SK-N-MC (cell line): ENCODE results near the gene EFCAB6.

ENCODE experiments used
- DNase-seq: peaks from one replicate; pipeline ENCODE4 v3.0.0-alpha.2; 2011; ENCODE audit warnings: low read depth, low spot score
- H3K27ac ChIP-seq: fragments of 200-600 bp; sonication (generic); 2 replicates; pipeline ENCODE4 v1.5.1; 2016; ENCODE audit warnings: mixed run types
- H3K36me3 ChIP-seq: fragments of 200-600 bp; sonication (generic); 2 replicates; pipeline ENCODE4 v1.6.1; 2017; ENCODE audit warnings: antibody characterized with exemption, low read length, mixed read lengths; ENCODE audit not compliant: insufficient read depth
- H3K4me3 ChIP-seq: fragments of 200-600 bp; sonication (generic); 2 replicates; pipeline ENCODE4 v1.5.1; 2016
- H3K9ac ChIP-seq: fragments of 200-600 bp; sonication (generic); 2 replicates; pipeline ENCODE4 v1.8.0; 2017; ENCODE audit warnings: mixed run types, mixed read lengths; ENCODE audit not compliant: insufficient read length
- H3K9me3 ChIP-seq: fragments of 200-600 bp; sonication (generic); 2 replicates; pipeline ENCODE4 v1.6.1; 2017; ENCODE audit warnings: low read depth, mild to moderate bottlenecking, antibody characterized with exemption, low read length, moderate library complexity, mixed read lengths
- EZH2 ChIP-seq: fragments of 200-600 bp; sonication (generic); IDR thresholded peaks from one replicate; pipeline ENCODE4 v1.6.1; 2017; ENCODE audit warnings: antibody characterized with exemption
- FOXP2 ChIP-seq: optimal IDR thresholded peaks from 2 replicates; pipeline ENCODE3; 2011; ENCODE audit warnings: mild to moderate bottlenecking, moderate library complexity; ENCODE audit not compliant: insufficient read depth; ENCODE audit errors: extremely low read length, control extremely low read depth
- POLR2AphosphoS5 ChIP-seq: IDR thresholded peaks from 2 replicates; pipeline ENCODE4 v1.6.1; 2012; ENCODE audit warnings: mild to moderate bottlenecking, low read depth, low read length, borderline replicate concordance

Gene EFCAB6

GRCh38 chr22:43569111-43569510 is 243.0 kb downstream of the EFCAB6 start:
- Histone ChIP-seq H3K4me3 (no peak overlapping the region), H3K9me3 (no peaks in the 10 kb centered on the region), H3K36me3 (no peaks in the 10 kb centered on the region), H3K9ac (no peak overlapping the region), H3K27ac (no peak overlapping the region)
- DNase-seq: no peak
- TF ChIP-seq FOXP2: no peak
- TF ChIP-seq EZH2: no peak

DNA sequence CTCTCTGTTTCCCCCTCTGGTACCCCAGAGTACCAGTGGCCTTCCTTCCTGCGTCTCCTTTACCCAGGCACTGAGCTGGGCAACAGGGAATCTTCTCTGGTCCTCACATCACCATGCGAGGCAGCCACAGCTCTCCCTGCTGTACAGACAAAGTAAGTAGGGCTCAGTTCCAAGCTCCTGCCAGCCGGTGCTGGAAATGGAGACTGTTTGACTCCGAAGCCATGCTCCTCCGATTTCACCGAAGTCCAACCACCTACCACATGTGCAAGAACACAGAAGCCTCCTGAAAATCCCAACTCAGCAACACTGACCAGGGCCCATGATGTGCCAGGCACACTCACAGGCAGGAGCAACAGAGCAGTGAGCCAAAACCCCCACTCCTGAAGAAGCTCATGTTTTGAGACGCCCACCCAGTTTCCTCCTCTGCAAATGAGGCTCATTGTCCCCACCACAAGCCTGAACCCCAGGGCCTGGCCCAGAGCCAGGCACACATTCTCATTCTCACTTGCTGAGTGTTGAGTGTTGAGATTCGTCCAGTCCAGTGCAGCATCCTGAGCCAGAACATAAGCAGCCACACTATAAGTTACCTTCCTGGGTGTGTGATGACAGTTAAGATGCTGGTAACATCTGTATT is 244.3 kb downstream of the EFCAB6 start:
- Histone ChIP-seq H3K4me3 (no peak overlapping the region), H3K9me3 (no peaks in the 10 kb centered on the region), H3K9ac (no peak overlapping the region), H3K27ac (no peak overlapping the region), H3K36me3 (no peaks in the 10 kb centered on the region)
- no peak for TF ChIP-seq POLR2AphosphoS5
- TF ChIP-seq FOXP2: no peak
- TF ChIP-seq EZH2: no peak
- no peak for DNase-seq

DNA sequence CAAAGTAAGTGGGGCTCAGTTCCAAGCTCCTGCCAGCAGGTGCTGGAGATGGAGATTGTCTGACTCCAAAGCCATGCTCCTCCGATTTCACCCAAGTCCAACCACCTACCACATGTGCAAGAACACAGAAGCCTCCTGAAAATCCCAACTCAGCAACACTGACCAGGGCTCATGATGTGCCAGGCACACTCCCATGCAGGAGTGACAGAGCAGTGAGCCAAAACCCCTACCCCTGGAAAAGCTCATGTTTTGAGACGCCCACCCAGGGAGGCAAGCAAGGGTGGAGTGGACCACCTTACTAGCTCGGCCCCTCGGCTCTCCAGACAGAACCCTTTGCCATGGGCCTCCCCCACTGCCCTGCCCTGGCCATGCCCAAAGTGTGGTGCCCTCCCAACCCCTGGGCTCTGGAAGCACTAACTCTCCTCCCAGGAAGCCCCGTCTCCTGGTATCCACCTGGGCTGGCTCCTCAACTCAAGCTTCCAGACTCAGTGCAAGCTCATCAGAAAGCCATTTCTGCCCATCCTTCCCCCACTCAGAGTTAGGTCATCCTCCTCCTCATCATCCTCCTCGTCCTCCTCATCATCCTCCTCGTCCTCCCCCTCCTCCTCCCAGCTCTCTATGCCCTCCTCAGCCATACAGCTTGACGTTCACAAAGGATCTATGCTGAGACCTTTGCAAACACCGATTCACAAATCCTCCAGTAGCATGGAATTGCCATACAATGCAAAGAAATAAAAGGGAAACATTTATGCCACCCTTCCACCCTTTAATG is 245.4 kb downstream of the EFCAB6 start:
- Histone ChIP-seq H3K36me3 (no peaks in the 10 kb centered on the region), H3K9me3 (no peaks in the 10 kb centered on the region), H3K27ac (no peak overlapping the region), H3K9ac (no peak overlapping the region), H3K4me3 (no peak overlapping the region)
- no peak for DNase-seq
- TF ChIP-seq EZH2 (no peak), POLR2AphosphoS5 (no peak), FOXP2 (no peak)

DNA sequence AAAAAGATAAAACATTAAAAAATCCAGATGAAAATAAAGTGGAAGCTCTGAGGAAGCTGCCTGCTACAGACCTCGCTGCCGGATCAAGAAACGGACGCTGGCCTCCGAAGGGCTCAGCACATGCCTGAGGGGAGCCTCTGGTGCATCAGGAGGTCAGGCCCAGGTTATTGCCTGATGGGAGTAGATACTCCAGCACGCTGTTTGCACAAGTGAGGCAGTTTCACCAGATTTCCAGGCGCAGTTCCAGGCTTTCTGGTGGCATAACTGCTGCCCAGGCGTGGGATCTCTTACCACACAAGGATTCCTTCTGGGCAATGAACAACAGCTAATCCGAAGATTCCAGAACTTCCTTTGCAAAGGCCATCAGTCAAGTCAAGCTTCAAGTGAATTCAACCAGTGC is 246.1 kb downstream of the EFCAB6 start:
- Histone ChIP-seq H3K27ac (no peak overlapping the region), H3K9ac (no peak overlapping the region), H3K4me3 (no peak overlapping the region), H3K9me3 (no peaks in the 10 kb centered on the region), H3K36me3 (no peaks in the 10 kb centered on the region)
- TF ChIP-seq EZH2 (no peak), FOXP2 (no peak), POLR2AphosphoS5 (no peak)
- no peak for DNase-seq

DNA sequence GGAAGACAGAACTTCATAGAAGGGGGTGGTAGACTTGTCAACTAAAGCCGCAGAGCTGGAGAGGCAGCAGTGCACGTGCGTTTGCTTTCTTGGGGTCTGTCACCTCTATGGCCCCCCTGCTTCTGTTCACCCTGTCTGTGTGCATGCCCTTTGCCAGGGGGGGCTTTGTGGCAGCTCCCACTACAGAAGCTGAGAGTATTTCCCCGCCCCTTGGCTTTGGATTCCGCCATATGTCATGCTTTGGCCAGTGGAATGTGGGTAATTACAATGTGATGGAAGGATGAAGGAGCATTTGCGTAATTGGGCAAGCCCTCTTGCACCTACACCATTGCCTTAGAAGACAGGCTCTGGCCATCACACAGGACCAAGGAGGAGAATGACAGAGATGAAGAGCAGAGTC is 247.2 kb downstream of the EFCAB6 start:
- Histone ChIP-seq H3K9me3 (no peaks in the 10 kb centered on the region), H3K36me3 (no peaks in the 10 kb centered on the region), H3K4me3 (no peak overlapping the region), H3K9ac (no peak overlapping the region), H3K27ac (no peak overlapping the region)
- no peak for DNase-seq
- TF ChIP-seq EZH2 (no peak), POLR2AphosphoS5 (no peak), FOXP2 (no peak)

DNA sequence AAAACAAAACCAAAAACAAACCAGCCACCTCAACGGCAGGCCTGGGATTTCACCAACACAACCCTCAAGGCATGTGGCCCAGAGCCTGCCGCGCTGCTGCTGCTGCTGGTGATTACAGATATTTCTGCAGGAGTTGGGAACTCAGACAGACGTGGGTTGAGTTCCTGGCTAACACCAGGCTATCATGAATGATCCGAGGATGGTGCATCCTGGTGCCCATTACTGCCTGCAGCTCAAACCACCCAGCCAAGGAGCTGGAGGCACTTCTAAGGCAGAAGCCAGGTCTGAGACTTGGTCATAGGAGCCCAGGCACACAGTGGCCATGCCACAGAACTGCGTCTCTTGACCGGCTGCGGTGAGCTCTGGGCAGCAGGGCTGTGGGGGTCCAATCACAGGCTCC is 248.5 kb downstream of the EFCAB6 start:
- no peaks in the 10 kb centered on the region for H3K36me3 ChIP-seq
- DNase-seq: no peak
- no peak overlapping the region for H3K4me3 ChIP-seq
- no peak overlapping the region for H3K27ac ChIP-seq
- H3K9ac ChIP-seq: no peak overlapping the region
- H3K9me3 ChIP-seq: no peaks in the 10 kb centered on the region
- TF ChIP-seq POLR2AphosphoS5 (no peak), EZH2 (no peak), FOXP2 (no peak)

DNA sequence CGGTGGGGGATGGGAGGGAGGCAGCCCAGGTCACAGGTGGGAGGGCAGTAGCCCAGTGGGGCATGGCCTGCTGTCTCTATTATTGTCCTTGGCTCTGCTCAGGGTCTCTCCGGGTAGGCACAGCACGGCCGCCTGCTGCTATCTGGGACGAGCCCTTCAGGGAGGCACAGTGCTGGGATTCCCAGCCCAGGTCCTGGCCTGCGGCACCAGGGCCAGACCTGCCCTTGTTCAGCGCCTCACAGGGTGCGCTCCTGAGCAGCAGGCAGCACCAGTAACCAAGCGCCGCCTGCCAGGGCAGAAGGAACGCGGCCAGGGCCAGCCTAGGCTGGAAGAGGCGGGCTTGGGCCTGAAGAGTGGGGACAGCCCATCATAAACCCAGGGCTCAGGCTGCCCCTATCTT is 249.3 kb downstream of the EFCAB6 start:
- no peaks in the 10 kb centered on the region for H3K36me3 ChIP-seq
- TF ChIP-seq POLR2AphosphoS5: no peak
- TF ChIP-seq FOXP2: no peak
- TF ChIP-seq EZH2: no peak
- DNase-seq: no peak
- H3K9ac ChIP-seq: no peak overlapping the region
- H3K27ac ChIP-seq: no peak overlapping the region
- H3K4me3 ChIP-seq: no peak overlapping the region
- no peaks in the 10 kb centered on the region for H3K9me3 ChIP-seq

DNA sequence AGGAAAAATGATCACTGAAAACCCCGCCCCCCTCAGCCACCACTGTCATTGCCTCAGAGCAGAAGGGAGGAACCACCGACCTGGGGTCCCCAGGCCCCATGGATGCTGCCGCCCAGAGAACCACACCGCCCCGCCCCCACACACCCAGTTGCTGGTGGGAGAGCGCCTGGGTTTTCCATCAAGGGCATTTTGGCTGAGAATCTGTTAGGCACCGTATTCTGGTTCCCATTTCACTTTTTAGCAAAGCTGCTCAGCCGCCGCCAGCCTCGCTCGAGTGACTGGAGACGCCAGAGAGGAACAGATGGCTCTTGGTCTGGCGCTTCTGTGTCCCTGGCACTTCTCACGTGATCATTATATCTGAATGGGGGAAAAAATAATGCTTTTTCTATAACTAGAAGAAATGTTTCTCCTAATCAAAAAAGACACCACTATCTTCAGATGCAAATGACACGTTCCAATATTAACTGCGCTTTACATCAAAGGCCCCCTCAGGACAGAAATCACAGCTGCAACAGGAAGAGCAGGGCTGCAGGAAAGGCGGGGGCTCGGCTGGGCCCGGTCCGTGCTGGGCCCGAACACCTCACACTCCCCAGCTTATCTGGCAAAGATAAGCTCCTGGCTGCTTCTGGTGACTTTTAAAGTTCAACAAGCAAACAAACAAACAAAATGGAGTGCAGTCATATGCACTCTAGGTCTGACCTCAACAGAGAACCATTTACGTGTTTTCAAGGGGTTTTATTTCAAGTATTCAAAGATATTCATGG is 250.5 kb downstream of the EFCAB6 start:
- H3K27ac ChIP-seq: no peak overlapping the region
- no peak for TF ChIP-seq FOXP2
- TF ChIP-seq EZH2: no peak
- no peaks in the 10 kb centered on the region for H3K36me3 ChIP-seq
- H3K9ac ChIP-seq: no peak overlapping the region
- H3K9me3 ChIP-seq: no peaks in the 10 kb centered on the region
- no peak overlapping the region for H3K4me3 ChIP-seq
- DNase-seq: no peak
